Fibroblast of skin of abdomen (primary cell): ENCODE measurements around the gene NTM.

Source experiments
- DNase-seq: peaks from one replicate; pipeline ENCODE4 v3.0.0-alpha.2; 2013

The NTM gene

GRCh38 chr11:131609337-131609736 is 238.9 kb downstream of the NTM start:
- peak; percentile 98 for DNase-seq

GRCh38 chr11:131609921-131610320 is 239.5 kb downstream of the NTM start:
- DNase-seq: peak; percentile 42

GRCh38 chr11:131611322-131611721 is 240.9 kb downstream of the NTM start:
- no peak for DNase-seq

- DNase-seq: no peak
Observed at GRCh38 chr11:131612533-131612932, 242.1 kb downstream of the NTM start.

- no peak for DNase-seq
Observed at GRCh38 chr11:131614631-131615030, 244.2 kb downstream of the NTM start.

- peak; percentile 23 for DNase-seq
Observed at GRCh38 chr11:131615611-131616010, 245.2 kb downstream of the NTM start.

GRCh38 chr11:131616481-131617140 is 246.2 kb downstream of the NTM start:
- DNase-seq: peak; percentile 28

DNA sequence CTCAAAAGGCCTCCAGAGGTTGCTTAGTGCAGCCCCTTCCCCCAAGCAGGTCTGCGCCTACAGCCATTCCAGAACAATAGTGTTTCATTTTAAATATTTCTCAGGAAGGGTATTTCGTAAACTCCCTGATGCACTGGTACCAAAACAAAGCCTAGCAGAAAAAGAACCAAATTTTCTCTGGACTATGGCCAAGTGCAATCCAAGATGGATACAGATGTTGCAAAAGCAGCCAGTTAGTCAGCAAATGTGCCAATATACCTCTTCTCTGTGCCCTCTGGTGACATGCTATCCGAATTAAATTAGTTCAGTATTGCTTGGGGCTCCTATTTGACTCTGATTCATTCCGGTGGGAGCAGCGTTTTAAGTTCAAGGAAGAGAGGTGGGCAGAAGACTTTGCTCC is 247.8 kb downstream of the NTM start:
- peak; percentile 43 for DNase-seq

DNA sequence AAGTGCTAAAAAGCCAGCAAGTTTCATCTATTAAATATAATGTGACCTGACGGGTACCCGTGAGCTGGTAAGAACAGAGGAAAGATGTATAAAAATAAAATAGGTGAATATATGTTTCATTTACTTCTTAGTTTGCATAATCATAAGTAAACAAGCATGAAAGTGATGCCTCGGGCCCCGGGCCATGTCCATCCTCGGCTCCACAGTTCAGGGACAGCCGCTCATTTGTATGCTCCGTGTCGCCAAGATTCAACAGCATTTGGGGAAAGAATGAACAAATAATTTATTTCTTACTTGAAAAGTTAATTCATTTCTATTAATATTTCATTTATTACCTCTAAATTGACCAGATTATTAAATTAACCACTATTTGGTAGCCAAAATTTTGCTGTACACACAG is 251.8 kb downstream of the NTM start:
- no peak for DNase-seq

- peak; percentile 57 for DNase-seq
Observed at GRCh38 chr11:131624531-131624930, 254.1 kb downstream of the NTM start.

DNA sequence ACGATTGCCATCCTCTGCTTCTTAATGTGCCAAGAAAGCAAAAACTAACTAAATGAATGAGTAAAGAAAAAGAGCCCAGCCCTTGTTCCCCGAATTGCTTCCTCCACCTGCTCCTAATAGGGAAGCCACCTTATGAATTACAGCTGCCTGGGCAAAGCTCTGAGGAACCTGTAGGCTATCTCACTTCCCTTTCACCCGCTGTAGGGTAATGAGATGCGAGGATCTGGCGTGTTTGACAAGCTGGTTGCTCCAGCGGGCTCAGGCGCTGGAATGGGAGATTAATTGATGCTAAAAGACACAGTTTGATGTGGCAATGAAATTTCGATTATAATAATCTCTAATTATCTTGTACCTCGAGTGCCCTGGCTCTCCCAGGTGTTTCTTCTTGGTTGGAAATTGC is 256.4 kb downstream of the NTM start:
- DNase-seq: no peak

DNA sequence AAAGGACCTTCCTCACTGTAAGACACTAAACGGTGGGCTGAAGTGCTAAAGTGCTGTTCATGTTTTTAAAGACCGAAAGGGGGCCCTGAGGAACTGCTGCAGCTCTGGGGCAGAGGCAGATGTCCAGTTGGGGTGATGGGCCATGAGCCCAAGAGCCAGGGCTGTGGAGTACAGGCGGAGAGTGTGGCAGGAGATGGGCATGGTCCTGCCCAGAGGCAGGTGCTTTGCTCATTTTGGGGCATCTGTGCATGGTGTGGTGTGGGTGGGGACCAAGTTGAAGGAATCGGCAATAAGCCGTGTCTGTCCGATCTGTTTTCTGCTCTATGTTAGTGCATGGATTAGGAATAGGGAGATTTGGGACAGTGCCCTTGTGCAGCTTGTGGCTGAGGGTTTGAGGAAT is 258.3 kb downstream of the NTM start:
- DNase-seq: no peak

DNA sequence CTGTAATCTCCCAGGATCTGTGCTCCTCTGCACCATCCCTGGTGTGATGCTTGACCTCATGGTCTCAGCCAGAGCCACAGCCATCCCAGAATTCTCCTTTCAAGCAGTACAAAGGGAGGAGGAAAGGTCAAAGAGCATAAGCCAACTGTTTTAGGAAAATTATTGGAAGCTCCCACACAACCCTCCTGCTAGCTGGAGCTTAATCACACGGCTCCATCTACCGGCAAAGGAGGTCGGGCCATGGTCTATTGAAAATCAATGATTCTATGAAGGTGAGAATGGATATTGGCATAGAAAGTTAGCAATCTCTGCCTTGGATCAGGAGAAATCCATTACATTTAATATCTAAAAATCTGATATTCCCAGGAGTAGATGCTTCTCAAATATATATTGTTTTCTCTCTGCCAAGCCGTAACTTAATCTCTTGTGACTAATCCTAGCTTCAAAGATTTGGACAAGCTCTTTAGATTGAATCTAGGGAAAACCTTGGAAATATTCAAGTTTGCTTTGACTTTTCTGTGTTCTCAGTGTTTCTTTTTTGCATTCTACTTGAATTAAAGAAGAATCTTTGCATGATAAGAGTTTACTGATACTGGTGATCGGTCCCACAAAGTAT is 259.6 kb downstream of the NTM start:
- no peak for DNase-seq

DNA sequence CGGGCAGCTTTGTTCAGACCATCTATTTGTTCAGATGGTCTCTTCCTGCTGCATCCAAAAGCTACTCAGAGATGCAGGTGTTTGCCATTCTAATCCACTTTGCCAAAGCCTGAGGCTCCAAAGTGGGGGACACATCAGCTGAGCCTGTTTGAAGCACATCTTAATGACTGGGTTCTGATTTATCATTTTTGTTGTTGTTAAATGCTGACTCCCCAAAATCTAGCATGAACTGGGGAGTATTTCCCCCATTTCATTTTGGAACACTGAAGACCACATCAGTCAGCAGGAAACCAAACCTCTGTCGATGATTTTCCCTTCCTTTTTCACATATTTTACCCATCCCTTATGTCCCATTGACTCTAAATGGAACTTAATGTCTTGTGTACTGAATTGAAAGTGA is 262.6 kb downstream of the NTM start:
- DNase-seq: no peak

DNA sequence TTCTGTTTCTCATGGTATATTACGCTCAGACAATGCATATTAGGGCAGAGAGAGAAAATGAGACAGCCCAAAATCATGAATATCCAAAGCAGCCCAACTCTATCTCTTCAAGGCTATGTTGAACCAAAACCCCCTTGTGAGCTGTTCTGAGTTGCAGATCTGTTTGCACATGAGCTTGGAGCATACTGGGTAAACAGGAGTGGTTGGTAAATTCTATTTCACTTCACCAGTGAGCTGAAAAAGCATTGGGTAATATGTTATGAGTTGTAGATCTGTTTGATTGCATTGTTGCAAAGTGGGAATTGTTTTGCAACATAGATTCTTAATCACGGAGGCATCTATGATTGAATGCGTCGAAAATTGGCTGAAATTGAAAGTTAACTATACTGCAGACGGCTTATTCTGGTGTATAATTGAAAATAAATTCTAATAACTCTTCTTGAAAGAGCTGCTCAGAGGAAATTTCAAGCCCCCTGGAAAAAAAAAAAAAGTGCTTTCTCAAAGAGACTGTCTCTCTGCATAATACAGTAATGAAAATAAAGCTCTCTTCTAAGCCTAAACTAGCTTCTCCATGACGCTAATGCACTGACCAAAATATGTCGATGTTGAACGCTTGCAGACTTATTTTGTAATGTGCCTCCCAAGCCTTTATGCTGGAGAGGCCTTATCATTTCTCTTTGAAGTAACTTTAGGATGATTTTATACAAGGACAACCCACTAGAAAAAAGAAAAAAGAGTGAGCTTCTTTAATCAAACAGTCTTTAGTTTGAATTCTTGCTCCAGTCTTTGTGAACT is 263.7 kb downstream of the NTM start:
- DNase-seq: no peak

GRCh38 chr11:131637469-131638175 is 267.2 kb downstream of the NTM start:
- DNase-seq: peak; percentile 78

- DNase-seq: no peak
Observed at GRCh38 chr11:131638889-131639288, 268.5 kb downstream of the NTM start.

GRCh38 chr11:131640320-131640719 is 269.9 kb downstream of the NTM start:
- peak; percentile 46 for DNase-seq

GRCh38 chr11:131642756-131643531 is 272.5 kb downstream of the NTM start:
- no peak for DNase-seq

DNA sequence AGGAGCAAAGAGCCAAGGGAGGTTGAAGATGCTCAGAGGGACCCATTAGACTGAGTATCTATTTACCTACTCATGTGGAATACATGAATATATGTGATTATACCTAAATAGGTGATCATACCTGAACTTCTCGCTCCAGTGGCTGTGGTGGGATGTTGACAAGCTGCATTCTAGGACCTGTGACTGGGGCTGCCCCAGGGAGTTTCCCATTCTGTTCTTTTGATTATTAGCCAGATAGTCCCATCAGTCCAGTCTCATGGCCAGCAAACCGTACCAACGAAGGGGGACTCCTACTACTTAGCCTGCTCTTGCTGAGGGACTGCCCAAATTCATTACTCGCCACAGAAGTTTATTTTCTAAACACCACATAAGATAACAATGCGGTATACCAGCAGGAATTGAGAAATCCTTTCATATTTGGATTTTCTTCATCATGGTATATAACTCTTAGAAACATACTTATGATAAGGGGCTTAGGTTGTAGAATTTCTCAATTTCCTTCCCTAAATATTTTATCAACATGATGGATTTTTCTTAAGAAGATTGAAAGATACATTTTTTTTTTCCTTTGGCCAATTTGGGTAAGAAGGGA is 273.9 kb downstream of the NTM start:
- no peak for DNase-seq

DNA sequence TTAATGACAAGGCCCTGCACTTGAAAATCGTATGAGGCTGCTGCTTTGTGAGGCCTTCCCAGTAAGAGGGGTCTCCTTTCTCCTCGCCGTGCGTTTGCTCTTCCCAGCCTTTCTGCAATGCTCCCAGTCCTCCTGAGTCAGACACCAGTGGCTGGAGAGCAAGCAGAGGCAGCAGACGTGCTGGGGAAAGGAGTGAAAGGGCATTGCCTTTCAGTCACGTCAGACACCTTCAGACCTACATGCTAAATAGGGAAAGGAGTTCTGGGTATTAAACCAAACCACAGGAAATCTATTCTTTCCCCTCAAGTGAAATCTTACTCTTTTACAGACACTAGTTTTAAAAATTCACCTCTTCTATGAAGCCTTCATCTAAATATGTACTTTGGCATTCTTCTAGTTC is 274.8 kb downstream of the NTM start:
- no peak for DNase-seq

DNA sequence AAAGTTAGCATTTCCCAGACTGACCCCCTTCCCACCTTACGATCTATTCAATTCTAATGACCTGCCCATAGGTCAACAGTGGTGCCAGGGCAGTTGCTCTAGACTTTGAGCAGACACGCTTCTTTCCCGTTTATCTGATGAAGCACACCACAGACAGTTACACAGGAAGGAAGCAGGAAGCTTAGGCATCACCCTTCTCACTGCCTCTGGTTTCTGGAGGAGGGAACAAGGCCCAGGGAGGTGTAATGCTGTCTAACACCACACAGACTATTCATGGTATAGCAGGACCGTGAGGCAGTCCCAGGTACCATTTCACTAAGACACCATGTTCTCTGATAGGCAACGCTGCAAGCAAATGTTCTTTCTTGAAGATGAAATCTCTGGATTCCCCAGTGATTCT is 279.4 kb downstream of the NTM start:
- DNase-seq: no peak
